OCI-LY1 (cell line): Measurements from ENCODE around the gene DYNLRB1.

Source experiments
- CTCF ChIP-seq: fragments of 200-600 bp; sonication (generic), shearing (Covaris generic); IDR thresholded peaks from 2 replicates; pipeline ENCODE4 v1.5.1; 2017; ENCODE audit warnings: mild to moderate bottlenecking, antibody characterized with exemption, low read length, moderate library complexity, mixed read lengths
- EZH2 ChIP-seq: fragments of 200-600 bp; sonication (generic), shearing (Covaris generic); IDR thresholded peaks from 2 replicates; pipeline ENCODE4 v1.8.0; 2017; ENCODE audit warnings: borderline replicate concordance, mixed run types, mild to moderate bottlenecking, antibody characterized with exemption, low read length, moderate library complexity, mixed read lengths

- no peak for TF ChIP-seq CTCF
- TF ChIP-seq EZH2: no peak
Measured at GRCh38 chr20:34493646-34494045, 22.6 kb upstream of the DYNLRB1 start.
